Measurements from ENCODE around the gene TMED9.
"Not testable (repeated sequence)": the region's sequence is repeated elsewhere in the genome, so short reads cannot be mapped to it uniquely, and the experiment has no call there.

TMED9 gene

GRCh38 chr5:177592010-177592834, at the start of gene TMED9:
Gene TMED9 (plus strand): TSS chr5:177592203. CDS start chr5:177592215, 12 bp downstream.
- Histone ChIP-seq H3K27ac (peak within 1 kb of the TSS; percentile 16 to 95 (median 86)), H3K4me3 (peak within 1 kb of the TSS; percentile 66 to 94 (median 84))

- Histone ChIP-seq H3K4me3 (no peak overlapping the region), H3K27ac (no peak overlapping the region)
These were observed 49.1 kb upstream of the TMED9 start for GRCh38 chr5:177542816-177543465.

GRCh38 chr5:177545487-177546257, 46.3 kb upstream of the TMED9 start:
- Histone ChIP-seq H3K4me3 (no peak overlapping the region), H3K27ac (peak overlapping the region in 20 of 21 experiments; percentile 6 to 85 (median 70))

GRCh38 chr5:177546258-177546741, 45.7 kb upstream of the TMED9 start:
- peak overlapping the region in 20 of 21 experiments; percentile 6 to 85 (median 70) for H3K27ac ChIP-seq
- no peak overlapping the region for H3K4me3 ChIP-seq

- Histone ChIP-seq H3K27ac (peak overlapping the region in 7 of 21 experiments; percentile 2 to 75 (median 38)), H3K4me3 (no peak overlapping the region)
These were observed 44.3 kb upstream of the TMED9 start for GRCh38 chr5:177547736-177548135.

GRCh38 chr5:177548495-177548894, 43.5 kb upstream of the TMED9 start:
- peak overlapping the region in 6 of 21 experiments; percentile 21 to 75 (median 37) for H3K27ac ChIP-seq
- no peak overlapping the region for H3K4me3 ChIP-seq

GRCh38 chr5:177550122-177550521, 41.9 kb upstream of the TMED9 start:
- Histone ChIP-seq H3K4me3 (no peak overlapping the region), H3K27ac (peak overlapping the region in 1 of 21 experiments; percentile 75)

GRCh38 chr5:177552839-177553455, 39.1 kb upstream of the TMED9 start:
- peak overlapping the region; percentile 78 to 99 (median 93) for H3K4me3 ChIP-seq
- H3K27ac ChIP-seq: peak overlapping the region in 18 of 21 experiments; percentile 77 to 91 (median 88)

GRCh38 chr5:177553671-177554429, 38.2 kb upstream of the TMED9 start:
- H3K27ac ChIP-seq: peak overlapping the region; percentile 49 to 91 (median 87)
- H3K4me3 ChIP-seq: peak overlapping the region; percentile 78 to 99 (median 93)

GRCh38 chr5:177554474-177555111, 37.4 kb upstream of the TMED9 start, which contains the start of gene FAM193B:
Gene FAM193B (minus strand): TSS chr5:177554563. CDS start chr5:177554458, 105 bp downstream.
- Histone ChIP-seq H3K4me3 (peak within 1 kb of the TSS; percentile 78 to 99 (median 93)), H3K27ac (peak within 1 kb of the TSS; percentile 49 to 91 (median 87))

GRCh38 chr5:177555228-177555627, 36.8 kb upstream of the TMED9 start:
- H3K4me3 ChIP-seq: peak overlapping the region in 1 of 7 experiments; percentile 94
- H3K27ac ChIP-seq: no peak overlapping the region

GRCh38 chr5:177555665-177556064, 36.3 kb upstream of the TMED9 start:
- no peak overlapping the region for H3K27ac ChIP-seq
- H3K4me3 ChIP-seq: no peak overlapping the region

GRCh38 chr5:177557041-177557647, 34.9 kb upstream of the TMED9 start:
- no peak overlapping the region for H3K27ac ChIP-seq
- H3K4me3 ChIP-seq: no peak overlapping the region

- Histone ChIP-seq H3K27ac (no peak overlapping the region), H3K4me3 (no peak overlapping the region)
These were observed 34.2 kb upstream of the TMED9 start for GRCh38 chr5:177557796-177558195.

GRCh38 chr5:177559446-177559941, 32.5 kb upstream of the TMED9 start:
- H3K27ac ChIP-seq, H3K4me3 ChIP-seq: not testable (repeated sequence)

GRCh38 chr5:177565046-177565445, 27.0 kb upstream of the TMED9 start:
- no peak overlapping the region for H3K4me3 ChIP-seq
- H3K27ac ChIP-seq: no peak overlapping the region

- Histone ChIP-seq H3K27ac (no peak overlapping the region), H3K4me3 (no peak overlapping the region)
These were observed 23.7 kb upstream of the TMED9 start for GRCh38 chr5:177568326-177568725.

- Histone ChIP-seq H3K4me3 (no peak overlapping the region), H3K27ac (no peak overlapping the region)
These were observed 22.1 kb upstream of the TMED9 start for GRCh38 chr5:177569894-177570293.

Measured in skin epidermis (tissue), 12 donors.